DND-41 (cell line): ENCODE results near the gene ASB1.

Experiments used
- ATAC-seq: fragments of 200-7000 bp; cut with Tn5 transposase; 3 replicates; pipeline ENCODE4 v1.9.1; 2021; ENCODE audit warnings: low read depth; ENCODE audit not compliant: insufficient read depth
- DNase-seq: peaks from one replicate; pipeline ENCODE4 v3.0.0-alpha.2; 2020
- H2AFZ ChIP-seq: 2 replicates; pipeline ENCODE4 v1.6.0; 2012; ENCODE audit warnings: low read depth, low read length
- H3K27ac ChIP-seq: 2 replicates; pipeline ENCODE4 v1.5.1; 2012; ENCODE audit warnings: low read length, inconsistent platforms
- H3K27me3 ChIP-seq: fragments of 200-600 bp; sonication (generic); 2 replicates; pipeline ENCODE4 v1.6.0; 2012; ENCODE audit warnings: low read length, mild to moderate bottlenecking, inconsistent platforms; ENCODE audit not compliant: insufficient read depth, poor library complexity
- H3K36me3 ChIP-seq: 2 replicates; pipeline ENCODE4 v1.5.1; 2012; ENCODE audit warnings: low read length, inconsistent platforms; ENCODE audit not compliant: insufficient read depth
- H3K4me1 ChIP-seq: 2 replicates; pipeline ENCODE4 v1.5.1; 2012; ENCODE audit warnings: mild to moderate bottlenecking, low read length; ENCODE audit not compliant: insufficient read depth
- H3K4me2 ChIP-seq: 2 replicates; pipeline ENCODE4 v1.6.0; 2012; ENCODE audit warnings: mild to moderate bottlenecking, moderate library complexity, low read length, inconsistent platforms; ENCODE audit not compliant: insufficient read depth
- H3K4me3 ChIP-seq, 2 experiments: fragments of 200-600 bp in 1 of 2; shearing (Covaris generic) in 1 of 2; 2 replicates each; pipeline ENCODE4 v1.5.1; 2012 to 2016; ENCODE audit warnings: inconsistent platforms in 2 of 2, low read length in 2 of 2, mild to moderate bottlenecking in 2 of 2, low read depth in 1 of 2, moderate library complexity in 1 of 2
- H3K79me2 ChIP-seq: 2 replicates; pipeline ENCODE4 v1.6.0; 2012; ENCODE audit warnings: low read length, inconsistent platforms; ENCODE audit not compliant: insufficient read depth
- H3K9ac ChIP-seq: 2 replicates; pipeline ENCODE4 v1.6.0; 2012; ENCODE audit warnings: low read depth, mild to moderate bottlenecking, inconsistent platforms, low read length, moderate library complexity
- H3K9me3 ChIP-seq: 2 replicates; pipeline ENCODE4 v1.5.1; 2012; ENCODE audit warnings: low read length, moderate library complexity, mild to moderate bottlenecking, inconsistent platforms; ENCODE audit not compliant: insufficient read depth, severe bottlenecking
- H4K20me1 ChIP-seq: 2 replicates; pipeline ENCODE4 v1.6.0; 2012; ENCODE audit warnings: low read length; ENCODE audit not compliant: insufficient read depth
- CTCF ChIP-seq: IDR thresholded peaks from 2 replicates; pipeline ENCODE4 v1.5.1; 2012; ENCODE audit warnings: borderline replicate concordance, low read length, moderate library complexity, mild to moderate bottlenecking; ENCODE audit not compliant: poor library complexity, severe bottlenecking; ENCODE audit errors: extremely low read depth
- EZH2 ChIP-seq: IDR thresholded peaks from 3 replicates; pipeline ENCODE4 v1.6.1; 2012; ENCODE audit warnings: borderline replicate concordance, low read depth, mild to moderate bottlenecking, moderate library complexity, low read length, inconsistent platforms; ENCODE audit not compliant: severe bottlenecking

ASB1 gene

GRCh38 chr2:238435752-238436096 lies 9.0 kb downstream of the ASB1 start:
- no peaks in the 10 kb centered on the region for H3K9me3 ChIP-seq
- no peak for TF ChIP-seq EZH2
- TF ChIP-seq CTCF: no peak
- ATAC-seq (no peak), DNase-seq (no peak)
- H3K4me3 ChIP-seq: no peak overlapping the region
- no peak overlapping the region for H3K27ac ChIP-seq
- peaks cover 95% of the 10 kb centered on the region for H3K79me2 ChIP-seq
- peaks cover 55% of the 10 kb centered on the region for H4K20me1 ChIP-seq
- no peaks in the 10 kb centered on the region for H3K27me3 ChIP-seq
- no peak overlapping the region for H3K9ac ChIP-seq
- no peak overlapping the region for H2AFZ ChIP-seq
- H3K4me1 ChIP-seq: no peaks in the 10 kb centered on the region
- peaks cover 88% of the 10 kb centered on the region for H3K36me3 ChIP-seq
- H3K4me2 ChIP-seq: no peak overlapping the region

GRCh38 chr2:238438856-238439849 lies 12.4 kb downstream of the ASB1 start:
- DNase-seq (no peak), ATAC-seq (no peak)
- Histone ChIP-seq H3K79me2 (peaks cover 94% of the 10 kb centered on the region), H3K4me1 (no peaks in the 10 kb centered on the region), H3K27ac (no peak overlapping the region), H3K4me2 (no peak overlapping the region), H4K20me1 (peaks cover 48% of the 10 kb centered on the region), H2AFZ (no peak overlapping the region), H3K36me3 (peaks cover 80% of the 10 kb centered on the region), H3K27me3 (no peaks in the 10 kb centered on the region), H3K4me3 (no peak overlapping the region), H3K9me3 (no peaks in the 10 kb centered on the region), H3K9ac (no peak overlapping the region)
- TF ChIP-seq EZH2 (no peak), CTCF (no peak)

GRCh38 chr2:238439917-238440316 lies 13.2 kb downstream of the ASB1 start:
- Histone ChIP-seq H4K20me1 (peaks cover 44% of the 10 kb centered on the region), H3K27ac (no peak overlapping the region)

More at GRCh38 chr2:238439917-238440316, 13.2 kb downstream of the ASB1 start:
- Histone ChIP-seq H3K9ac (no peak overlapping the region), H3K27me3 (no peaks in the 10 kb centered on the region), H3K9me3 (no peaks in the 10 kb centered on the region), H3K36me3 (peaks cover 80% of the 10 kb centered on the region), H3K4me3 (no peak overlapping the region), H2AFZ (no peak overlapping the region), H3K4me2 (no peak overlapping the region), H3K4me1 (no peaks in the 10 kb centered on the region), H3K79me2 (peaks cover 90% of the 10 kb centered on the region)
- DNase-seq (no peak), ATAC-seq (no peak)
- TF ChIP-seq EZH2 (no peak), CTCF (no peak)
